GM12891 (cell line): Measurements from ENCODE around the gene CCSER1.

Source experiments
- POLR2A ChIP-seq: IDR thresholded peaks from 2 replicates; pipeline ENCODE4 v1.6.1; 2011; ENCODE audit warnings: low read depth, low read length, control low read depth
- POLR2AphosphoS5 ChIP-seq: IDR thresholded peaks from 2 replicates; pipeline ENCODE4 v1.6.1; 2011; ENCODE audit warnings: low read depth, low read length, control low read depth
- TAF1 ChIP-seq: IDR thresholded peaks from 2 replicates; pipeline ENCODE4 v1.6.1; 2011; ENCODE audit warnings: low read depth, low read length, control low read depth

DNA sequence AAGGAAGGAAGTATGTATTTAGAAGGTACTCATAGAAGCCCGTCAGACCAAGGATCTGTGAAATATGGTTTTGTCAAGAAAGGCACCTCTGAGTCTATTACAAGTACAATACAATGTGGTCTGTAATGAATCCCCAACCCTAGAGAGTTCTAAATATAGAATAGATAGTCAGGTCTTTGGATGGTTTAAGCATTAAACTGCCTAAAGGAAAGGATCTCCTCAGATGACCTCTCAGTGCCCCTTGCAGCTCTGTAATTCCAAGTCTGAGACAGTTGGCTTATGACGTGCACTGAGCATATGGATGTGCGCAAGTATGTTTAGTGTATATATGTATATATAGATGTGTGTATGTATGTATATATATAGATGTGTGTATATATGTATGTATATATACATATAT is 62.0 kb downstream of the CCSER1 start:
- TF ChIP-seq POLR2AphosphoS5: no peak
- no peak for TF ChIP-seq POLR2A
- no peak for TF ChIP-seq TAF1
